Mesenteric fat pad (tissue), 1 donor: ENCODE results near the gene IFT122. TPM values are rescaled to one million over a fixed set of nuclear protein-coding genes. Genes with fewer than 3 reads are reported as not detected.
"Not testable (repeated sequence)": the region's sequence is repeated elsewhere in the genome, so short reads cannot be mapped to it uniquely, and the experiment has no call there.

Source experiments
- DNase-seq: peaks from one replicate; pipeline ENCODE4 v3.0.0-alpha.2; 2020; ENCODE audit warnings: low spot score
- total RNA-seq: library from RNA; stranded (reverse); fragmentation: NEBNext Ultra II Directional; extraction: Animal tissue kit (Norgen Biotek cat#: 25700); gene quantifications from one replicate; pipeline ENCODE4 v1.2.1, GENCODE V29; 2021
- donor health status: DM: yes; HTN: yes; CAD: no.

Gene IFT122
- total RNA-seq, 1 donor from 2014 or later, result 30.5 TPM

GRCh38 chr3:129469026-129469425, 29.0 kb downstream of the IFT122 start:
- no peak for DNase-seq

DNA sequence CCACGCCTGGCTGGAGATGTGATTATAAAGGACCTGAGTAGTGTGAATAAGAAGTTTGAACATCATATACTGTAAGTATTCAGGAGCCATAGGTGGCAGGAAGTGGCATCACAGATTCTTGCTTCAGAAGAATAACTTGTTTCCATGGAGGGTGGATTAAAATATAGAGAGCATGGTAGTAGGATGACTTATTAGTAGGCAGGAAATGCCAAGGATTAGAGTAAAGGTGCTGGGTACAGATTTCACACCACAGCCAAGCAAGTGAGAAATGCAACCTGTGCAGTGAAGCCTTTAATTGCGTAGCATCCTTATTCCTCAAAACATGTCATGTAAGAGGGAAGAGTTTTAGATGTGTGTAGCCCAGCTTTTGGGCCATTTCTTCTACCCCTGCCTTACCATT, 30.8 kb downstream of the IFT122 start:
- no peak for DNase-seq

DNA sequence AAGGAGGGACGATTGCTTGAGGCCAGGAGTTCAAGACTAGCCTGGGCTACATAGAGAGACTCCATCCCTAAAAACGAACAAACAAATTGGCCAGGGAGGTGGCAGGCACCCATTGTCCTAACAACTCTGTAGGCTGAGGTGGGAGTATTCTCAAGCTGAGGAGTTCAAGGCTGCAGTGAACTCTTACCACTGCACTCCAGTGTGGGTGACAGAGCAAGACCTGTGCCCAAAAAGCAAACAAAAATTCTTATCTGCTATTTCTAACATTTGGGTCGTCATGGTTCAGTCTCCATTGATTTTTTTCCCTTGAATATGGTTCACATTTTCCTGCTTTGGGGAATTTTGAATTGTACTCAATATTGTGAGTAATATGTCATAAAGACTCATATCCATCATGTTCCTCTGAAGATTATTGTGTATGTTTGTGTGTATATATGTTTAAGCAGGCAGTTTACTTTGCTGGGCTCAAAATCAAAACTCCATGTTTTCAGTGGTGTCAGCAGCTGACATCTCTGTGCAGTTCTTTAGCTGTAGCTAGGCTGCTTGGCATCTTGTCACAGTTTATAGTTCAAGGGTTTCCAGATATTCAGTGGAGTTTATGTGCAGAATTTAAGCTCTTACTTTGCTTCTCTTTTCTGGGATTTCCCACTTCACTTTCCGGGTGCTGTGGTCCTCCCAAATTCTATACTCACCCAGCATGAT, 33.2 kb downstream of the IFT122 start:
- no peak for DNase-seq

DNA sequence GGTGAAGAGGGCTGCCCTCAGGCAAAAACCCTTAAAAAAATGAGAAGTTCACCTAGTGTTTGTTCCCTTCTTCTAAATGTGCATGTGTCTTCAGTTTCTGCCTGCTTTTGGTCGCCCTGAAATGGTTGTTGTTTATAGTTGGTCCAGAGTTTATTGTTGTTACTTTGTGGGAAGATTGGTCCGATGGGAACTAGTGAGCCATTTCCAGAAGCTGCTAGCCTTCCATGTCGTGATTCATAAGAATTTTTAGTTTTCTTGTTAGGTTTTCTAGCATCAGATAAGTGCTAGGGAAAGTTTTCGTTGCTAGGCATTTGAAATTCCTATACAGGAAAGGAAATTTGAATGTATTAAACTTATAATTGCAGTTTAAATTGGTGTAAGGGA, 33.7 kb downstream of the IFT122 start:
- no peak for DNase-seq

DNA sequence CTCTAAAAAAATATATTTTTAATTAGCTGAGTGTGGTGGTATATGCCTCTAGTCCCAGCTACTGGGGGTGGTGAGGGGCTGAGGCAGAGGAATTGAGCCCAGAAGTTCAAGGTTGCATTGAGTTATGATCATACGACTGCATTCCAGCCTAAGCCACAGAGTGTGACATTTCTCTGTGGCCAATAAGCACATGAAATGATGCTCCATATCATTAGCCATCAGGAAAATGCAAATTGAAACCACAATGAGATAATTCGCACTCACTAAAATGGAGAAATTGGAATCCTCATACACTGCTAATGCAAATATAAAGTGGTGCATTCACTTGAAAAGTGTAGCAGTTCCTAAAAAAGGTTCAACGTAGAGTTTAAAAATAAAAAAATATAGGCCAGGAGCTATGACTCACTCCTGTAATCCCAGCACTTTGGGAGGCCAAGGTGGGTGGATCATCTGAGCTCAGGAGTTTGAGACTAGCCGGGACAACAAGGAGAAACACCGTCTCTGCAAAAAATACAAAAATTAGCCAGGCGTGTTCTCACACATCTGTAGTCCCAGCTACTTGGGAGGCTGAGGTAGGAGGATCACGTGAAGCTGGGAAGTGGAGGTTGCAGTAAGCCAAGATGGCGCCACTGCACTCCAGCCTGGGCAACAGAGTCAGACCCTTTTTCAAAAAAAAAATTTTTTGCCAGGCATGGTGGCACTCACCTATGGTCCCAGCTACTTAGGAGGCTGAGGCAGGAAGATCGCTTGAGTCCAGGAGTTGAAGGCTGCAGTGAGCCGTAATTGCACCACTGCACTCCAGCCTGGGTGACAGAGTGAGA, 35.2 kb downstream of the IFT122 start:
- DNase-seq, result no peak

DNA sequence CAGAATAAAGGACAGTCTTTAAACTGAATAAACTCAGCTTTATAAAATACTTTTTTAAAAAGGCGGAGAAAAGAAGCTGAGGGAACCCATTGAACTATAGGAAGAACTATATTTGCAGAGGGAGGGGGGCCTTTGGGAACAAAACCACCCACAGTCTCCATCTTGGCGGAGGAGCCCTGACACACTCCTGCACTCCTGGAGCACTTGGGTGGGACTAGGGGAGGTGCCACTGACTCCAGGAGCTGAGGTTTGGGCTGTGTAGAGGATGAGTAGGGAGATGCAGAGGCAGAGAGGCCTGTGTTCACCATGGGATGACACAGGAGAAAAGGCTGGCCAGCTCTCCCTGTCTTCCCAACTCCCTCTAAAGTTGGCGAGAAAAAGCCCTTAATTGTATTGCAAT, 35.8 kb downstream of the IFT122 start:
- DNase-seq, result no peak

DNA sequence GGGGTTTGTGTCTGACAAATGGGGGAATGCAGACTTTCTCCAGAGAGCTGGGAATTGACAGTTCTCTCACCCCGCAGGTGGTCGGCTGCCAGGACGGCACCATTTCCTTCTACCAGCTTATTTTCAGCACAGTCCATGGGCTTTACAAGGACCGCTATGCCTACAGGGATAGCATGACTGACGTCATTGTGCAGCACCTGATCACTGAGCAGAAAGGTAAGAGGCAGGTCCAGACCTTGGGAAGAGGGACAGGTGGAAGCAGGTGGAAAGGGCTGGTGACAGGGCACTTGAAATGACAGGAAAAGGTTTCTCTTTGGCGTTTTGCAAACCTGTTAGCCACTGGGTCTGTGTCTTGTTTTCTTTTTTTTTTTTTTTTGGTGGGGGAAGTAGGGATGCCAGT, 36.6 kb downstream of the IFT122 start:
- DNase-seq, result no peak

DNA sequence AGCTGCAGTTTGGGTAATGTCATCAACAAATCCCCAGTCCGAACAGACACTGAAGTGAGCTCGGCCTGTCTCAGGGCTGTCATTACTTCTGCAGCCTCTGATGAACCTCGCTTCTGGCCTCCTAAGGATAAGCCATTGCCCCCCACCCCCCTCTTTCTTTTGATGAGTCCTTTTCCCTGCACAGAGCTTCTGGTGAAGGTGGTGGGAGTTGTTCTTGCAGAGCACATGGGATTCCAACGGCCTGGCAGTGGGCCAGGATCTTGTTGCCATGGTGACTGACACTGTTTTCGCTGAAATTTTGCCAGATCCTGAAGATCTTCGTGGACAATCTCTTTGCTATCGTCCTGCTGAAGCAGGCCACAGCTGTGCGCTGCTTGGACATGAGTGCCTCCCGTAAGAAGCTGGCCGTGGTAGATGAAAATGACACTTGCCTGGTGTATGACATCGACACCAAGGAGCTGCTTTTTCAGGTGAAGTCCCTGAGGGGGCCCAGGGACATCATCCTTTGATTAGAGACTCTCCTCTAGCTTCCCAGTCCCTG, 41.3 kb downstream of the IFT122 start:
- not testable (repeated sequence) for DNase-seq

GRCh38 chr3:129481766-129482332, 41.8 kb downstream of the IFT122 start:
- DNase-seq, result no peak

- DNase-seq, result no peak
Measured at GRCh38 chr3:129482721-129483120, 42.7 kb downstream of the IFT122 start.

- no peak for DNase-seq
Measured at GRCh38 chr3:129483870-129484269, 43.8 kb downstream of the IFT122 start.

DNA sequence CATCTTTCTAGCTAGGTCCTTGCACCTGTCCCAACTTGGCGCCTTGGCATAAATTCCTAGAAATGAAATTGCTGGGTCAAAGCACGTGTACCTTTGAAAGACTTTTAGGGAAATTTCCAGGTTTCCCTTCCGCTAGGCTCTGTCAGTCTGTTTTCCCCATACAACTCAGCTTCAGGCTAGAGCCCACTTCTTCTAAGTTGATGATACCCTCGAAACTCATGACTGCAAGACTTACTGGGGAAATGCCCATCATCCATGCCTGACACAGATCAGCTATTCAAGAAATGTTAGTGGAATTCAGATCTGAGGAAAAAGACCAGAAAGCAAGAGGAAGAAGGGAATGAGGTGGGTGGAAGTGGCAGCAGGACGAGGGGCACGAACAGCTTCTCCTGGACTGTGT, 45.1 kb downstream of the IFT122 start:
- not testable (repeated sequence) for DNase-seq

GRCh38 chr3:129485721-129486663, 46.0 kb downstream of the IFT122 start:
- peak; percentile 93 for DNase-seq

DNA sequence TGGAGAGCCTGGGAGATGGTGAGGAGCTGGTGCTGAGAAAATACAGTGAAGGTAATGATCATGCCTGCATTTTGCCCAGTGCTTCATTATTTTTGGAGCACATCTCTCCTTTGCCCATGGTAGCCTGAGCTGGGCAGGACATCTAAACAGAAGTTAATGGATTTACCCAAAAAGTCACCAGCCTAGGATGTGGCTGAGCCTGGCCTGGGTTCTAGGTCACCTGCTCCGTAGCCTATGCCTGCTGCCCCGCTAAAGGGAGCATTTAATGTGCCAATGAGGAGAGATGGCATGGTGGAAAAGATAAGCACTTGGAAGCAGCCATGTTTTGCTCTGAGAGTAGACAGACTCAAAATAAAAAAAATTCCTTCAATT, 46.6 kb downstream of the IFT122 start:
- no peak for DNase-seq

GRCh38 chr3:129487183-129487867, 47.3 kb downstream of the IFT122 start:
- DNase-seq, result no peak

DNA sequence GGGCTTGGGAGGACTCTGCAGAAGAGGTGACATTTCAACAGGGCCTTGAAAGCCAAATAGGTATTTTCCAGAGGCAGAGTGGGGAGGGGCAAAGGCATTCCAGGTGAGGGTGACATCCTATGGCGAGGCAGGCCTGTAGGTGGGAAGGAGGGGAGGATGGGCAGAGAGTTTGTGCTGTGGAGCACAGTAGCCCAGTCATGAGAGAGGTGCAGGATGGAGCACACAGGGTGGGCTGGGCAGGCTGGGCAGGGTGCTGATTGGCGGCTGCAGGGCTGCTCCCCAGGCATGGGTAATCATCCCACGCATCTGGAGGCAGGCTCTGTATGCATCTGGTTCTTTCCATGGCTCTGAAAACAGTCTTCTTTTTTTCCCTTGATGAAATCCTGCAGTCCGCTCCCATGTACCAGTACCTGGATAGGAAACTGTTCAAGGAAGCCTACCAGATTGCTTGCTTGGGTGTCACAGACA, 47.9 kb downstream of the IFT122 start:
- not testable (repeated sequence) for DNase-seq

DNA sequence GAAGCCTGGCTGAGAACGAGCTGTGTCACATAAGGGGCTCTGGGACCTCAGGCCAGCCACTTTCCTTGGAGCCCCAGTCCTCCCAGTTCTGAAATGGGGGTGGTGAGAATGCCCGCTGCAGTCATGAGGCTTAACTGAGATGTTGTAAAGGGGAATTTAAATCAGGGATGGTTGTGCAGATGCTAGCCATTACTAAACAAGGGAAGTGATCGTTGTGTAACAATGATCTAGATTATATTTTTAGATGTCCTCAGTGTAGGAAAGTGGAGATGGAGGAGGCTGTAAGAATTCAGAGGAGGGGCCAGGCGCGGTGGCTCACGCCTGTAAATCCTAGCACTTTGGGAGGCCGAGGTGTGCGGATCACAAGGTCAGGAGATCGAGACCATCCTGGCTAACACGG, 49.2 kb downstream of the IFT122 start:
- DNase-seq, result not testable (repeated sequence)

- no peak for DNase-seq
Measured at GRCh38 chr3:129490273-129490675, 50.2 kb downstream of the IFT122 start.

DNA sequence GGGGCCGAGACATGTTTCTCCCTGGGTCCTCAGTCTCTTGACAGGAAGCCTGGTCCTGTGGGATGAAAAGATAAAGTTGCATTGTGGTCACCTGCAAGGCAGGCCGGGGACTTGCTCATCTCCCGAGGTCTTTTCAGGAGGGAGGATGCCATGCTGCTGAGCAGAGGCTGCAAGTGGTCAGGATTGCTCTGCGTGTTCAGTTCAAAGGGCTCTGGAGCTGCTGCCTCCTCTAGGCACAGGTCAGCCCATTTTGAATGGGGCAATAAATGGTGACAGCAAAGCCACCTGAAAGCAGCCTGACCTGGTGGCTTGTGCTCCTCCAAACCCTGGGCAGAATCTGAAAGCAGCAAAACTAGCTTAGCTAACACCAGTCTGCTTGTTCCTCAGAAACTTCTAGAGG, 51.1 kb downstream of the IFT122 start:
- not testable (repeated sequence) for DNase-seq

- no peak for DNase-seq
Measured at GRCh38 chr3:129491794-129492193, 51.8 kb downstream of the IFT122 start.
